CD4-positive, alpha-beta T cell treated with Interleukin-12 subunit alpha and Interleukin-12 subunit beta, for 1 hour (primary cell): ENCODE results near the gene TARP.
A peak's percentile ranks its signal among the peaks of the same experiment; 100 is the strongest.

Experiments
- DNase-seq: peaks from one replicate; pipeline ENCODE4 v3.0.0-alpha.2; 2020

TARP gene

GRCh38 chr7:38273286-38273995 lies at the start of gene TARP:
Gene TARP, minus strand, starts transcription at chr7:38273636.
- DNase-seq, result no peak

DNA sequence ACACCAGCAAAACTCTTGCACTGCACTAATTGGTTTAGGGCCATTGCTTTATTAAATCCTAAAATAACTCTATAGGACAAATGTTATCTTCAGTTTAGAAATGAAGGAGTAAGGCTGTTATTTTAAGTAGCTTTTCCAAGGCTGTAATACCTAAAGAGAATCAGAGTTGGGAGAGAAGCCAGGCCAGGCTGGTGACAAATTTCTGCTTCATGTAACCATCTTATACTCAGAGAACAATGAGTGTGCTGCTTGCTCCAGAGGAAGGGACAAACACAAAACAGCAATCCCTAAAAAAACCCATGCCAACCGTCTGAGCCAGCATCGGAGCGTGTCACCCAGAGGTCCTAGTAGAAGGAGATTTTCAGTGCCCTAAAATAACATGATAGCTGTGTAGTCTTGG lies 49.7 kb upstream of the TARP start:
- DNase-seq, result no peak

DNA sequence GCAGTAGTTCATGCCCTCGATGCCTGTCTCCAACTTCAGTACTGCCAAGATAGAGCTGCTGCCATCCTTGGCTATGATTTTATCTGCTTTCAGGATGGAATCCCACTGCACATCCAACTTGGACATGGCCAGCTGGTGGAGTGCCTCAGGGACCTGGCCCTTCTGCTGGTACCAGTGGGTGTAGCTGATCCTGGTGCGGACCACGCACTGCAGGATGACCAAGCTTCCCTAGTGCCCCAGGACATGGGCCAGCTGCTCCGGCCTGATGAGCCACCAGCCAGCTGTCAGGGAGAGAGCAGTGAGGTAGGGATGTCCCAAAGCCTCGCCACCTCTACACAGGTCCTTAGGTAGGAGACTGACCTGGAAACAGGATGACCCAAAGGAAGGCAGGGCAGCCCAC lies 49.0 kb upstream of the TARP start:
- no peak for DNase-seq

- no peak for DNase-seq
Observed at GRCh38 chr7:38321967-38322366, 48.5 kb upstream of the TARP start.

DNA sequence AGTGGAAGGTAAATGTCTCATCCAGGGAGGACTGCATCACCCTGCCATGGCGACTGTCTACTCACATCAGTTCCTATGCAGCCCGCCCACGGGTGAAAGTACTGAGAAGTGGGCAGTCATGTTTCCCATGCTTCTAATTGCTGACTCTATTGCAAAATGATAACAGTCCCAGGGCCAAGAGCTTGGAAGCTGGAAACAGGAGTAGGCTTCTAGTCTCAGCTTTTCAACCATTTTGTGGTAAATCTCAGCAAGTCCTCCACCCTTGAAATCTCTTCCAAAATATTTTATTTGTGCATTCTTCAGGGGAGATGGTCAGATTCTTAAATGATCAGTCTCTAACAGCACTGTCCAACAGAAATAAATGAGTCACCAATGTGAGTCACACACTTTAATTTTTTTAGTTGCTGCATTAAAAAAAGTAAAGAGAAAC lies 48.1 kb upstream of the TARP start:
- no peak for DNase-seq

GRCh38 chr7:38321050-38321449 lies 47.6 kb upstream of the TARP start:
- no peak for DNase-seq

- DNase-seq, result no peak
Observed at GRCh38 chr7:38319873-38320272, 46.4 kb upstream of the TARP start.

- peak; percentile 50 for DNase-seq
Observed at GRCh38 chr7:38318803-38319416, 45.5 kb upstream of the TARP start.

- DNase-seq, result no peak
Observed at GRCh38 chr7:38318241-38318640, 44.8 kb upstream of the TARP start.

DNA sequence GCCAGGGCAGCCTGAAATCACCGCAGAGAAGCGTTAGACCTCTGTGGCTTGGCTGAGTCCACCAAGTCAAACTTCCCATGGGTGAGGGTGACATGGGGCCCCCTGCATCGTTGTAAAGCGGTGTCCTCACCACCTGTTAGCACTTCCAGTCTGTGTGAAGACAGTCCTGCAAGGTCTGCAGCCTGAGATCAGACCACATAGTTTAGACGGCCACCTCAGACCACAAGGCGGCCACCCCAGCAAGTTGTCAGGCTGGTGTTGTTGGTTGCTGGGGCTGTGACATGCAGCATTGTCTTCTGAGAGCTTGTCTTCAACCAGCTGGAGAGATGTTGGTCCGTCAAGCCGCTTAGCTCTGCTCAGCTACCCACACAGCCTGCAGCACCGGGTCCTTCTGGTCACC lies 44.1 kb upstream of the TARP start:
- peak; percentile 63 for DNase-seq

DNA sequence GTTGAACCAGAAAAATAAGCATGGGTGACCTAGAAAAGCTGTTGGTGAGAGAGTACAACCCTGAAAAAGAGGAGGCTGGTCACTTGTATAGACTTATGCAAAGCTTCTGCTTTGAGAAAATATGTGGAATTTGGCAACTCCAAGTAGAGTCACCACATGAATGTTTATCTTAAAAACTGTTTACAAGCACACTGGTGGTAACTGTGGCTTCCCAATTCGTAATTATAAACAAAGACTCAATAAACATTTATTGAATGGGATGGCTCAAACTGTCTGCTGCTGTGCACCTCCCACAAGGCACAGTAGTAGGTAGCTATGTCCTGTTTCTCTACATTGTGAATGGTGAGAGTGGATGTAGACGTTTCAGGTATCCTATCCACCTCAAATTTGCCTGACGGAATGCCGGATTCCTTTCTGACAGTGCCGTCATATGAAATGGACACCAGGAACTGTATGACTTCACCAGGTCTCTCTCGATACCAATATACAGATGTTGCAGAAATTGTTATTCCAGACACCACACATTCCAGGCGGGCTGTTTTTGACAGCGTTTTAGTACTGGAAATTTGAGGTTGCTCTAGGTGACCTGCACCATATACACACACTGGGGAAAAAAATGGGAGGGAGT lies 43.4 kb upstream of the TARP start:
- DNase-seq, result no peak

DNA sequence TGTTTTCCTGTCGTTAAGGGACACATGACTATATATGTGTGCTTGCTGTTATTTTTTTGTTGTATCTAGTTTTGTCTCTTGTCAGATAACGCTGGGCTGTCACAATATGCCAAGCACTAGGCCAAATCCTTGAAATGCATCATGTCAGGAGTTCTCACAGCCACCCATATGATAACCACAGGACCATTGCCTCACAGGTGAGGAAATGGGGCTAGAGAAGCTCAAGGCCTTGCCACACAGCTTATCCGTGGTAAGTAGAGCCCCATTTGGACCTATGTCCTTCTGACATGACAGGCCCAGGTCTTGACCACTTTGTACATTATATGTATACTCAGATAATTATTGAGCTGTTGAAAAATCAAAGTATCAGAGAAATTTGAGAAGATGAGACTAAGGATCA lies 42.0 kb upstream of the TARP start:
- DNase-seq, result no peak

- no peak for DNase-seq
Observed at GRCh38 chr7:38312821-38313220, 39.4 kb upstream of the TARP start.

GRCh38 chr7:38311329-38311937 lies 38.0 kb upstream of the TARP start:
- DNase-seq, result no peak

DNA sequence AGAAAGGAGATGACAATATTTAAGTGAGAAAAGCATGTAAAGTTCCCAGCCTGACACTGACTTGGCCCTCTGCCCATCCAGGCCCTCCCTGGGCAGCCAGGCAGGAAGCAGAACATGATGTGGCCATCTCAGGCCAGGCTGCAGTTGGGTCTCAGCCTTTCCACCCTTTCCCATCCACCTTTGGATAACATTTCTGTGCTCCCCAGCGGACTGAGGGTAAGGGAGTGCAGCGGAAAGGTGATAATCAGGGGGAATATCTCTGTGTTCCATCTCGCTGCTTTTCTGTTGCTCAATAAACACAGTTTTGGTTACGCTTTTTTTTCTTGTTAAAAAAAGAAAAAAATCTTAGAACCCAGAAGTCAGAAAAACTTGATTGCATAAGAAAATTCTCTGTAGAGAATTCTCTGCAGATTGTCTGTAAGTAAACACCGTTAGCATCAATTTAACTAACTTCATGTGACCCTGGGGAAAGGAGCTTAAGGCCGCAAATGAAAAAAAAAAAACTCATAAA lies 37.2 kb upstream of the TARP start:
- DNase-seq, result no peak

GRCh38 chr7:38309555-38309954 lies 36.1 kb upstream of the TARP start:
- peak; percentile 46 for DNase-seq

GRCh38 chr7:38308140-38308539 lies 34.7 kb upstream of the TARP start:
- no peak for DNase-seq

- DNase-seq, result no peak
Observed at GRCh38 chr7:38307640-38308039, 34.2 kb upstream of the TARP start.

DNA sequence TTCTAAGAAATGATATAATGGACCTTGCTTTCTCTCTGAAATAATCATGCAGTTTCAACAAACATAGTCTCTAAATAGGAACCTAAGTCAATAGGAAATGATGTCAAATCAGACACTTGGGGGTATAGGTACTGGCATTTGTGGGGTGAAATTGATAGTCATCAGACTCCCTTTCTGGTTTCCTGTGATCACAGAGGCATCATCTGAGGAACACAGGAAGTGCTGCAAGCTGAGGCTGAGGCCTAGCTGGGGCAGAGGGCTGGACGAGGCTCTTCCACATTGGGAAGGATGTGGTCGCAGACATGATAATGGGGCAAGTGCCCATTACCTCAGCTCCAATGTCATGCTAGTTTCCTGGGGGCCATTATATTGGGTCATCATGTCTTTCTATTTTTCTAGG lies 33.5 kb upstream of the TARP start:
- peak; percentile 62 for DNase-seq

DNA sequence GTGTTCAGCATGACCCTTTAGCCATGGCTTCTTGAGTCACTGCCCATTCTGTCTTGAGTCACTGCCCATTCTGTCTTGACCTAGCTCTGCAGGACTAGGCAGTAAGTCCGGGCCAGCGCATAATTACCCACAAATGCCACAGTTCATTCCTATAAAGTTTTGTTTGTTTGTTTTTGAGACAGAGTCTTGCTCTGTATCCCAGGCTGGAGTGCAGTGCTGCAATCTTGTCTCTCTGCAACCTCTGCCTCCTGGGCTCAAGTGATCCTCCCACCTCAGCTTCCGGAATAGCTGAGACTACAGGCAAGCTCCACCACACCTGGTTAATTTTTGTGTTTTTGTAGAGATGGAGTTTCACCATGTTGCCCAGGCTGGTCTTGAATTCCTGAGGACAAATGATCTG lies 32.7 kb upstream of the TARP start:
- no peak for DNase-seq

GRCh38 chr7:38303866-38304265 lies 30.4 kb upstream of the TARP start:
- no peak for DNase-seq

DNA sequence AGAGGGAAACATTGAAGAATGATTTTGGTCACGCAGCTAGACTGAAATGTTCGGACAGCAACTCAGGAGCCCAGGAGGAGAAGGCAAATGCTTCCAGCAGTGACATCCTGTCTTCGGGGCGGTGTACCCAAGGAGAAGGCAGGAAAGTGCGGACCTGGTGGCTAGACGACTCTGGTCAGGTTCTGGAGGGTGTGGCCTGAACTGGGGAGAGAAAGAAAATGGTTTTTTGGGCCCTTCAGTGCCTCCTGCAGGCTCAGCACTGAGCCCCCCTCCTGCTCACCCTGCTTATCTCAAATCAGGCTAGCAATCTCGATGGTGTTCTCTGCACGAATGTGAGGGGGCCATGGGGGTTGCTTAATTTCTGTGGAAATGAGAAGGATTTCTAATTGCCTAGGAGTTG lies 26.7 kb upstream of the TARP start:
- DNase-seq, result peak; percentile 38

GRCh38 chr7:38299275-38299931 lies 26.0 kb upstream of the TARP start:
- no peak for DNase-seq
